Measurements from ENCODE around the gene HHATL.

Gene HHATL

GRCh38 chr3:42664438-42664803 is 38.2 kb downstream of the HHATL start:
- DNase-seq (ENCODE audit: low read depth, low spot score), result no peak

GRCh38 chr3:42663581-42664437 is 38.8 kb downstream of the HHATL start:
- DNase-seq (ENCODE audit: low read depth, low spot score), result peak; percentile 1

GRCh38 chr3:42662813-42663535 is 39.6 kb downstream of the HHATL start:
- DNase-seq (ENCODE audit: low read depth, low spot score), result peak; percentile 0

- no peak for DNase-seq (ENCODE audit: low read depth, low spot score)
These were observed 40.4 kb downstream of the HHATL start for GRCh38 chr3:42662037-42662812.

- DNase-seq (ENCODE audit: low read depth, low spot score), result no peak
These were observed 41.0 kb downstream of the HHATL start for GRCh38 chr3:42661593-42662022.

GRCh38 chr3:42660898-42661297 is 41.7 kb downstream of the HHATL start:
- DNase-seq (ENCODE audit: low read depth, low spot score), result no peak

- no peak for DNase-seq (ENCODE audit: low read depth, low spot score)
These were observed 42.4 kb downstream of the HHATL start for GRCh38 chr3:42660131-42660715.

- no peak for DNase-seq (ENCODE audit: low read depth, low spot score)
These were observed 43.0 kb downstream of the HHATL start for GRCh38 chr3:42659451-42660130.

GRCh38 chr3:42658771-42659390 is 43.7 kb downstream of the HHATL start:
- no peak for DNase-seq (ENCODE audit: low read depth, low spot score)

- DNase-seq (ENCODE audit: low read depth, low spot score), result no peak
These were observed 44.4 kb downstream of the HHATL start for GRCh38 chr3:42658091-42658770.

- no peak for DNase-seq (ENCODE audit: low read depth, low spot score)
These were observed 44.9 kb downstream of the HHATL start for GRCh38 chr3:42657675-42658074.

- DNase-seq (ENCODE audit: low read depth, low spot score), result no peak
These were observed 45.7 kb downstream of the HHATL start for GRCh38 chr3:42656680-42657610.

GRCh38 chr3:42655980-42656679 is 46.5 kb downstream of the HHATL start:
- peak; percentile 57 for DNase-seq (ENCODE audit: low read depth, low spot score)

GRCh38 chr3:42655331-42655888 is 47.2 kb downstream of the HHATL start:
- DNase-seq (ENCODE audit: low read depth, low spot score), result no peak

GRCh38 chr3:42654331-42655201 is 48.0 kb downstream of the HHATL start:
- DNase-seq (ENCODE audit: low read depth, low spot score), result peak; percentile 88

GRCh38 chr3:42653560-42654330 is 48.9 kb downstream of the HHATL start, which contains the start of gene ZBTB47:
ZBTB47 (plus strand) TSS chr3:42653697; CDS start chr3:42658356, 4,659 bp downstream.
- DNase-seq (ENCODE audit: low read depth, low spot score), result peak; percentile 66
